HEK293 (cell line): ENCODE data around the gene OPA1.

Experiments
- CTCF ChIA-PET: fragments of 350-600 bp; formaldehyde crosslinking; extraction: SDS; loops from one replicate; lab custom pipeline; 2021; ENCODE audit warnings: antibody characterized with exemption; lab: Yijun Ruan, JAX
- POLR2A ChIA-PET: fragments of 300-600 bp; formaldehyde crosslinking; extraction: SDS; loops from one replicate; lab custom pipeline; 2020; ENCODE audit warnings: antibody characterized with exemption, inconsistent platforms; lab: Yijun Ruan, JAX
- H3K27ac ChIP-seq: fragments of 200-500 bp; sonication (Bioruptor generic); 2 replicates; pipeline ENCODE4 v1.5.1; 2014; ENCODE audit warnings: low read depth, low read length, control low read depth, inconsistent platforms; ENCODE audit errors: extremely low read depth
- H3K36me3 ChIP-seq, 2 experiments: fragments of 200-500 bp in 1 of 2; sonication (Bioruptor generic) in 1 of 2; 1 replicate in 1 of 2; 2 replicates in 1 of 2; pipeline ENCODE4 v1.5.1; 2014 to 2017; ENCODE audit warnings: inconsistent platforms in 2 of 2, low read length in 2 of 2; ENCODE audit not compliant: control insufficient read depth in 2 of 2, insufficient read depth in 1 of 2
- H3K4me1 ChIP-seq: fragments of 200-500 bp; sonication (Bioruptor generic); 2 replicates; pipeline ENCODE4 v1.5.1; 2014; ENCODE audit warnings: mild to moderate bottlenecking, low read length, inconsistent platforms; ENCODE audit not compliant: control insufficient read depth, insufficient read depth
- H3K4me3 ChIP-seq: 2 replicates; pipeline ENCODE4 v1.5.1; 2011; ENCODE audit warnings: low read depth, mild to moderate bottlenecking, control low read depth, low read length, moderate library complexity
- H3K9me3 ChIP-seq: fragments of 200-500 bp; sonication (Bioruptor generic); 2 replicates; pipeline ENCODE4 v1.5.1; 2014; ENCODE audit warnings: low read depth, low read length, inconsistent platforms; ENCODE audit not compliant: control insufficient read depth, insufficient read depth
- BCL11B ChIP-seq: fragments of 450-650 bp; formaldehyde crosslinking; IDR thresholded peaks from 2 replicates; pipeline ENCODE4 v1.5.1; 2016; ENCODE audit warnings: low read depth, missing biosample characterization, missing genetic modification characterization
- KLF16 ChIP-seq: fragments of 450-650 bp; formaldehyde crosslinking; IDR thresholded peaks from 2 replicates; pipeline ENCODE4 v1.5.1; 2017; ENCODE audit warnings: missing biosample characterization, missing genetic modification characterization
- REPIN1 ChIP-seq: fragments of 450-650 bp; formaldehyde crosslinking; IDR thresholded peaks from 2 replicates; pipeline ENCODE4 v1.5.1; 2017; ENCODE audit warnings: missing biosample characterization, missing genetic modification characterization, low read depth
- SCRT1 ChIP-seq: fragments of 450-650 bp; formaldehyde crosslinking; IDR thresholded peaks from 2 replicates; pipeline ENCODE4 v1.5.1; 2016; ENCODE audit warnings: missing biosample characterization, missing genetic modification characterization, borderline replicate concordance
- SP3 ChIP-seq: fragments of 450-650 bp; formaldehyde crosslinking; IDR thresholded peaks from 2 replicates; pipeline ENCODE4 v1.5.1; 2016; ENCODE audit warnings: missing biosample characterization, missing genetic modification characterization
- ZBTB1 ChIP-seq: fragments of 450-650 bp; formaldehyde crosslinking; IDR thresholded peaks from 2 replicates; pipeline ENCODE4 v1.5.1; 2016; ENCODE audit warnings: missing biosample characterization, missing genetic modification characterization
- ZBTB48 ChIP-seq: fragments of 450-650 bp; formaldehyde crosslinking; IDR thresholded peaks from 2 replicates; pipeline ENCODE4 v1.5.1; 2016; ENCODE audit warnings: missing biosample characterization, missing genetic modification characterization
- ZNF311 ChIP-seq: fragments of 450-650 bp; formaldehyde crosslinking; IDR thresholded peaks from 2 replicates; pipeline ENCODE4 v1.5.1; 2017; ENCODE audit warnings: missing biosample characterization, missing genetic modification characterization, borderline replicate concordance
- ZNF423 ChIP-seq: fragments of 450-650 bp; formaldehyde crosslinking; IDR thresholded peaks from 2 replicates; pipeline ENCODE4 v1.5.1; 2016; ENCODE audit warnings: missing biosample characterization, missing genetic modification characterization
- ZNF548 ChIP-seq: fragments of 450-650 bp; formaldehyde crosslinking; IDR thresholded peaks from 2 replicates; pipeline ENCODE4 v1.5.1; 2016; ENCODE audit warnings: missing biosample characterization, missing genetic modification characterization
- ZNF626 ChIP-seq: fragments of 450-650 bp; sonication (Bioruptor Pico); formaldehyde crosslinking; IDR thresholded peaks from 2 replicates; pipeline ENCODE4 v1.5.1; 2018; ENCODE audit warnings: missing biosample characterization, missing genetic modification characterization, inconsistent platforms
- ZNF658 ChIP-seq: fragments of 450-650 bp; formaldehyde crosslinking; IDR thresholded peaks from 2 replicates; pipeline ENCODE4; 2016; ENCODE audit warnings: missing biosample characterization, missing genetic modification characterization
- TF ChIP-seq, protein P1 (sequence below): fragments of 450-650 bp; formaldehyde crosslinking; IDR thresholded peaks from 2 replicates; pipeline ENCODE4 v1.5.1; 2016; ENCODE audit warnings: missing biosample characterization, missing genetic modification characterization
- TF ChIP-seq, protein P2 (sequence below): fragments of 450-650 bp; formaldehyde crosslinking; IDR thresholded peaks from 2 replicates; pipeline ENCODE4 v1.5.1; 2016; ENCODE audit warnings: missing biosample characterization, missing genetic modification characterization, low read depth
- TF ChIP-seq, protein P3 (sequence below): fragments of 450-650 bp; formaldehyde crosslinking; IDR thresholded peaks from 2 replicates; pipeline ENCODE4; 2016; ENCODE audit warnings: missing biosample characterization, missing genetic modification characterization
- TF ChIP-seq, protein P4 (sequence below): fragments of 450-650 bp; formaldehyde crosslinking; IDR thresholded peaks from 2 replicates; pipeline ENCODE4 v1.5.1; 2016; ENCODE audit warnings: missing biosample characterization, missing genetic modification characterization
- TF ChIP-seq, protein P5 (sequence below): fragments of 450-650 bp; formaldehyde crosslinking; IDR thresholded peaks from 2 replicates; pipeline ENCODE4 v1.5.1; 2016; ENCODE audit warnings: missing biosample characterization, missing genetic modification characterization
- TF ChIP-seq, protein P6 (sequence below): sonication (generic); formaldehyde crosslinking; IDR thresholded peaks from 2 replicates; pipeline ENCODE4 v1.8.1; 2022; ENCODE audit warnings: mild to moderate bottlenecking, moderate library complexity, missing genetic modification reagents
- TF ChIP-seq, protein P7 (sequence below): fragments of 450-650 bp; formaldehyde crosslinking; IDR thresholded peaks from 2 replicates; pipeline ENCODE4 v1.5.1; 2016; ENCODE audit warnings: missing biosample characterization, missing genetic modification characterization

The OPA1 gene

DNA sequence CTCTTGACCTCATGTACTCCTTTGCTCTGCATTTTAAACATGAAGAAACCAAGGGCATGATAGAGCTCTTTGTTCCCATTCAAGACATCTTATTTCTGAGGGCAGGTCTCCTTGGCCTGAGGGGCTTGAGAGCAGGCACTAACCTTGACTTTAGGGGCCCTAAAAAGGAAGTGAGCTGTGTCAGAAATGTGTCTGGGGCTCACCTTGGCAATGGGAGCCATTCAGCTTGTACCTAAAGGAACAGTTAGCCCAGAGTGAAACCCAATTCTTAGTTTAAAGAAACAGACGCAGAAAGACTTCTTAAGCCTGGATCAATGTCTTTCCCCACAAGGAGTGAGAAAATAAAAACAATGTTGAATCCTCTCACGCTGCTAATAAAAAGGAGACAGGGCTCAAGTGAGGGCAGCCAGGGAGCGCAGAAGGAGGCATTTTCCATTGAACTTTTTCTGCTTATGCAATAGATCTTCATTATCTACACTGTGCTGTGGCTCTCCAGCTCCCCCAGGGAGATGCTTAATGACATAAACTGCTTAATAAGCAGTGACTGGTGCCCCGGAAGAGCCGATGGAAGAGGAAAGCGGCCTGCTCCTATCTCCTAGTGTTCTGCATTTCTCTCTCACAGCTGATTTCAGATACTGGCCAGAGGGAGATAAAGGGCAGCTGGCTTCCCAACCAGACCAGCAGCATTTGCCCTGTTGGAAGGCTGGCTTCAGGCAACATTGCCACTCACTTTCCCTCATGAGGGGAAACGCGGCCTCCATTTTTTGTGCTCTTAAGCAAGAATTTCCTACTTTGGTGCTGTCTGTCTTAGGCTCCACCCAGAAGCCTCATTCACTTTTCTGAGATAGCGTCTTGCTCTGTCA lies 152.0 kb downstream of the OPA1 start (continued):
- TF ChIP-seq, protein P1, sequence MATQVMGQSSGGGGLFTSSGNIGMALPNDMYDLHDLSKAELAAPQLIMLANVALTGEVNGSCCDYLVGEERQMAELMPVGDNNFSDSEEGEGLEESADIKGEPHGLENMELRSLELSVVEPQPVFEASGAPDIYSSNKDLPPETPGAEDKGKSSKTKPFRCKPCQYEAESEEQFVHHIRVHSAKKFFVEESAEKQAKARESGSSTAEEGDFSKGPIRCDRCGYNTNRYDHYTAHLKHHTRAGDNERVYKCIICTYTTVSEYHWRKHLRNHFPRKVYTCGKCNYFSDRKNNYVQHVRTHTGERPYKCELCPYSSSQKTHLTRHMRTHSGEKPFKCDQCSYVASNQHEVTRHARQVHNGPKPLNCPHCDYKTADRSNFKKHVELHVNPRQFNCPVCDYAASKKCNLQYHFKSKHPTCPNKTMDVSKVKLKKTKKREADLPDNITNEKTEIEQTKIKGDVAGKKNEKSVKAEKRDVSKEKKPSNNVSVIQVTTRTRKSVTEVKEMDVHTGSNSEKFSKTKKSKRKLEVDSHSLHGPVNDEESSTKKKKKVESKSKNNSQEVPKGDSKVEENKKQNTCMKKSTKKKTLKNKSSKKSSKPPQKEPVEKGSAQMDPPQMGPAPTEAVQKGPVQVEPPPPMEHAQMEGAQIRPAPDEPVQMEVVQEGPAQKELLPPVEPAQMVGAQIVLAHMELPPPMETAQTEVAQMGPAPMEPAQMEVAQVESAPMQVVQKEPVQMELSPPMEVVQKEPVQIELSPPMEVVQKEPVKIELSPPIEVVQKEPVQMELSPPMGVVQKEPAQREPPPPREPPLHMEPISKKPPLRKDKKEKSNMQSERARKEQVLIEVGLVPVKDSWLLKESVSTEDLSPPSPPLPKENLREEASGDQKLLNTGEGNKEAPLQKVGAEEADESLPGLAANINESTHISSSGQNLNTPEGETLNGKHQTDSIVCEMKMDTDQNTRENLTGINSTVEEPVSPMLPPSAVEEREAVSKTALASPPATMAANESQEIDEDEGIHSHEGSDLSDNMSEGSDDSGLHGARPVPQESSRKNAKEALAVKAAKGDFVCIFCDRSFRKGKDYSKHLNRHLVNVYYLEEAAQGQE (tag by site-specific recombination) = no peak
- TF ChIP-seq KLF16 (tag by site-specific recombination) (no peak), ZNF626 (tag by site-specific recombination) (no peak), ZNF658 (tag by site-specific recombination) (no peak), ZNF548 (no peak), ZBTB48 (tag by site-specific recombination) (peak; percentile 25; the same call in 1 of the 2 replicates)
- TF ChIP-seq, protein P2, sequence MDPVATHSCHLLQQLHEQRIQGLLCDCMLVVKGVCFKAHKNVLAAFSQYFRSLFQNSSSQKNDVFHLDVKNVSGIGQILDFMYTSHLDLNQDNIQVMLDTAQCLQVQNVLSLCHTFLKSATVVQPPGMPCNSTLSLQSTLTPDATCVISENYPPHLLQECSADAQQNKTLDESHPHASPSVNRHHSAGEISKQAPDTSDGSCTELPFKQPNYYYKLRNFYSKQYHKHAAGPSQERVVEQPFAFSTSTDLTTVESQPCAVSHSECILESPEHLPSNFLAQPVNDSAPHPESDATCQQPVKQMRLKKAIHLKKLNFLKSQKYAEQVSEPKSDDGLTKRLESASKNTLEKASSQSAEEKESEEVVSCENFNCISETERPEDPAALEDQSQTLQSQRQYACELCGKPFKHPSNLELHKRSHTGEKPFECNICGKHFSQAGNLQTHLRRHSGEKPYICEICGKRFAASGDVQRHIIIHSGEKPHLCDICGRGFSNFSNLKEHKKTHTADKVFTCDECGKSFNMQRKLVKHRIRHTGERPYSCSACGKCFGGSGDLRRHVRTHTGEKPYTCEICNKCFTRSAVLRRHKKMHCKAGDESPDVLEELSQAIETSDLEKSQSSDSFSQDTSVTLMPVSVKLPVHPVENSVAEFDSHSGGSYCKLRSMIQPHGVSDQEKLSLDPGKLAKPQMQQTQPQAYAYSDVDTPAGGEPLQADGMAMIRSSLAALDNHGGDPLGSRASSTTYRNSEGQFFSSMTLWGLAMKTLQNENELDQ = no peak
- TF ChIP-seq, protein P3, sequence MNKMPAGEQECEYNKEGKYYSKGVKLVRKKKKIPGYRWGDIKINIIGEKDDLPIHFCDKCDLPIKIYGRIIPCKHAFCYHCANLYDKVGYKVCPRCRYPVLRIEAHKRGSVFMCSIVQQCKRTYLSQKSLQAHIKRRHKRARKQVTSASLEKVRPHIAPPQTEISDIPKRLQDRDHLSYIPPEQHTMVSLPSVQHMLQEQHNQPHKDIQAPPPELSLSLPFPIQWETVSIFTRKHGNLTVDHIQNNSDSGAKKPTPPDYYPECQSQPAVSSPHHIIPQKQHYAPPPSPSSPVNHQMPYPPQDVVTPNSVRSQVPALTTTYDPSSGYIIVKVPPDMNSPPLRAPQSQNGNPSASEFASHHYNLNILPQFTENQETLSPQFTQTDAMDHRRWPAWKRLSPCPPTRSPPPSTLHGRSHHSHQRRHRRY (tag by site-specific recombination) = no peak
- TF ChIP-seq, all 188 proteins: peak for 8

DNA sequence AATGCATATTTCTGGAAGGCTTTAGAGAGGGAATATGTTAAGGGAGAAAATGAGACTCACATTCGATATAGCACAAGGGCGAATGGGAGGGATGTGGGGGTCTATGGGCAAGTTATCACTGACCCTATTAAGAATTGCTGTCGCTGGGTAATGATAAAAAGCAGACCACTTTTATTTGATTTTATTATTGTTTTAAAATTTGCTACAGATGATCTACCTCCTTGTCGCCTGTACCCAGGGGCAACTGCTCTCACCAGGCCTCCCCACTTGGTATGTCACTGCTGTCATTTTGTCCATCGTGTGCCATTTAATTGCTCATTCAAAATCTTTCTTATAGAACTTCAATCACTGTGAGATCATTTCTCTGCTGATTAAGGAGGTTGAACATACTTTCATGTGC lies 153.8 kb downstream of the OPA1 start:
- no peak overlapping the region for H3K27ac ChIP-seq
- H3K4me3 ChIP-seq = no peak overlapping the region
- ChIA-PET POLR2A (no interaction called here), CTCF (interaction anchor here (0.6 kb wide), 1 partner anchor 104 kb away, joined by 3 read pairs; no protein-coding TSS in a partner anchor)
- no peaks in the 10 kb centered on the region for H3K9me3 ChIP-seq
- no peaks in the 10 kb centered on the region for H3K4me1 ChIP-seq
- no peaks in the 10 kb centered on the region for H3K36me3 ChIP-seq
- TF ChIP-seq SCRT1 (tag by site-specific recombination) (no peak), ZNF311 (tag by site-specific recombination) (no peak), ZNF423 (no peak), ZBTB1 (no peak), REPIN1 (tag by site-specific recombination) (no peak), SP3 (tag by site-specific recombination) (no peak), BCL11B (tag by site-specific recombination) (no peak)
- TF ChIP-seq, protein P4, sequence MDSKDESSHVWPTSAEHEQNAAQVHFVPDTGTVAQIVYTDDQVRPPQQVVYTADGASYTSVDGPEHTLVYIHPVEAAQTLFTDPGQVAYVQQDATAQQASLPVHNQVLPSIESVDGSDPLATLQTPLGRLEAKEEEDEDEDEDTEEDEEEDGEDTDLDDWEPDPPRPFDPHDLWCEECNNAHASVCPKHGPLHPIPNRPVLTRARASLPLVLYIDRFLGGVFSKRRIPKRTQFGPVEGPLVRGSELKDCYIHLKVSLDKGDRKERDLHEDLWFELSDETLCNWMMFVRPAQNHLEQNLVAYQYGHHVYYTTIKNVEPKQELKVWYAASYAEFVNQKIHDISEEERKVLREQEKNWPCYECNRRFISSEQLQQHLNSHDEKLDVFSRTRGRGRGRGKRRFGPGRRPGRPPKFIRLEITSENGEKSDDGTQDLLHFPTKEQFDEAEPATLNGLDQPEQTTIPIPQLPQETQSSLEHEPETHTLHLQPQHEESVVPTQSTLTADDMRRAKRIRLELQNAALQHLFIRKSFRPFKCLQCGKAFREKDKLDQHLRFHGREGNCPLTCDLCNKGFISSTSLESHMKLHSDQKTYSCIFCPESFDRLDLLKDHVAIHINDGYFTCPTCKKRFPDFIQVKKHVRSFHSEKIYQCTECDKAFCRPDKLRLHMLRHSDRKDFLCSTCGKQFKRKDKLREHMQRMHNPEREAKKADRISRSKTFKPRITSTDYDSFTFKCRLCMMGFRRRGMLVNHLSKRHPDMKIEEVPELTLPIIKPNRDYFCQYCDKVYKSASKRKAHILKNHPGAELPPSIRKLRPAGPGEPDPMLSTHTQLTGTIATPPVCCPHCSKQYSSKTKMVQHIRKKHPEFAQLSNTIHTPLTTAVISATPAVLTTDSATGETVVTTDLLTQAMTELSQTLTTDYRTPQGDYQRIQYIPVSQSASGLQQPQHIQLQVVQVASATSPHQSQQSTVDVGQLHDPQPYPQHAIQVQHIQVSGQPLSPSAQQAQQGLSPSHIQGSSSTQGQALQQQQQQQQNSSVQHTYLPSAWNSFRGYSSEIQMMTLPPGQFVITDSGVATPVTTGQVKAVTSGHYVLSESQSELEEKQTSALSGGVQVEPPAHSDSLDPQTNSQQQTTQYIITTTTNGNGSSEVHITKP (tag by site-specific recombination) = no peak
- TF ChIP-seq, protein P5, sequence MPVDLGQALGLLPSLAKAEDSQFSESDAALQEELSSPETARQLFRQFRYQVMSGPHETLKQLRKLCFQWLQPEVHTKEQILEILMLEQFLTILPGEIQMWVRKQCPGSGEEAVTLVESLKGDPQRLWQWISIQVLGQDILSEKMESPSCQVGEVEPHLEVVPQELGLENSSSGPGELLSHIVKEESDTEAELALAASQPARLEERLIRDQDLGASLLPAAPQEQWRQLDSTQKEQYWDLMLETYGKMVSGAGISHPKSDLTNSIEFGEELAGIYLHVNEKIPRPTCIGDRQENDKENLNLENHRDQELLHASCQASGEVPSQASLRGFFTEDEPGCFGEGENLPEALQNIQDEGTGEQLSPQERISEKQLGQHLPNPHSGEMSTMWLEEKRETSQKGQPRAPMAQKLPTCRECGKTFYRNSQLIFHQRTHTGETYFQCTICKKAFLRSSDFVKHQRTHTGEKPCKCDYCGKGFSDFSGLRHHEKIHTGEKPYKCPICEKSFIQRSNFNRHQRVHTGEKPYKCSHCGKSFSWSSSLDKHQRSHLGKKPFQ = no peak
- TF ChIP-seq, protein P6, sequence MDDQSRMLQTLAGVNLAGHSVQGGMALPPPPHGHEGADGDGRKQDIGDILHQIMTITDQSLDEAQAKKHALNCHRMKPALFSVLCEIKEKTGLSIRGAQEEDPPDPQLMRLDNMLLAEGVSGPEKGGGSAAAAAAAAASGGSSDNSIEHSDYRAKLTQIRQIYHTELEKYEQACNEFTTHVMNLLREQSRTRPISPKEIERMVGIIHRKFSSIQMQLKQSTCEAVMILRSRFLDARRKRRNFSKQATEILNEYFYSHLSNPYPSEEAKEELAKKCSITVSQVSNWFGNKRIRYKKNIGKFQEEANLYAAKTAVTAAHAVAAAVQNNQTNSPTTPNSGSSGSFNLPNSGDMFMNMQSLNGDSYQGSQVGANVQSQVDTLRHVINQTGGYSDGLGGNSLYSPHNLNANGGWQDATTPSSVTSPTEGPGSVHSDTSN (CRISPR knock-in tag) = no peak
- TF ChIP-seq, protein P7, sequence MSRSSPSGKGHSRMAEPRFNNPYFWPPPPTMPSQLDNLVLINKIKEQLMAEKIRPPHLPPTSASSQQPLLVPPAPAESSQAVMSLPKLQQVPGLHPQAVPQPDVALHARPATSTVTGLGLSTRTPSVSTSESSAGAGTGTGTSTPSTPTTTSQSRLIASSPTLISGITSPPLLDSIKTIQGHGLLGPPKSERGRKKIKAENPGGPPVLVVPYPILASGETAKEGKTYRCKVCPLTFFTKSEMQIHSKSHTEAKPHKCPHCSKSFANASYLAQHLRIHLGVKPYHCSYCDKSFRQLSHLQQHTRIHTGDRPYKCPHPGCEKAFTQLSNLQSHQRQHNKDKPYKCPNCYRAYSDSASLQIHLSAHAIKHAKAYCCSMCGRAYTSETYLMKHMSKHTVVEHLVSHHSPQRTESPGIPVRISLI (tag by site-specific recombination) = no peak
